ENCODE results near the gene FRMD4A.

Gene FRMD4A

GRCh38 chr10:13820119-13820963, 510.4 kb downstream of the FRMD4A start:
- no peak for DNase-seq (ENCODE audit: low read depth in 2 of 2)

GRCh38 chr10:13816195-13816925, 514.4 kb downstream of the FRMD4A start:
- no peak for DNase-seq (ENCODE audit: low read depth in 2 of 2)

DNA sequence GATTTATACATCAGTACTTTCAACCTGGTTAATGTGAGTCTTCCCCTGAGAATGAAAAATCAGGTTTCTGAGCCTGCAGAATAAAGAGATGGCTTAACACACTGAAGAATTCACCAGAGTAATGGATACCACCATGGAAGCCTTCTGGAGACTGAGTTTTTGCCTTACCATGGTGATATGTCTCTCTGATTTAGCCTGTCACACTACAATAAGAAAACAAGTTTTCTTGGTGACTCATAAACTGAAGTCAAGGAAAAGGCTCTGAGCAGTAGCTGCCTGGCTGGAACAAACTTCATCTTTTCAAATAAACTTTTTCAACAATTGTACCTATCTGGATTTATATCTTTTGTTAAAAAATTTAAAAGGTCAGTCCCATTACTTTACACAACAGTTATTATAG, 515.0 kb downstream of the FRMD4A start:
- DNase-seq (ENCODE audit: low read depth in 2 of 2): no peak

DNA sequence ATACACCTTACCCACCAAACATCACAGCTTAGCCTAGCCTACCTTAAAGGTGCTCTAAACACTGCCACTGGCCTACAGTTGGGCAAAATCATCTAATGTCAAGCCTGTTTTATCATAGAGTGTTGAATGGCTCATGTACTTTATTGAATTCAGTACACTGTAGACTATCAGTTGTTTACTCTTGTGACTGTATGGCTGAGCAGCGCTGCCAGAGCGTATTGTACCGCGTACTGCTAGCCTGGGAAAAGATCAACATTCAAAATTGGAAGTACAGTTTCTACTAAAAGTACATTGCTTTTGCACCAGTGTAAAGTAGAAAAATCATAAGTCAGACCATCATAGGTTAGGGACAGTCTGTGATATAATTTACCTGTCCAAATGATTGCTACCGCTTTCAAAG, 517.2 kb downstream of the FRMD4A start:
- no peak for DNase-seq (ENCODE audit: low read depth in 2 of 2)

GRCh38 chr10:13812804-13813203, 517.9 kb downstream of the FRMD4A start:
- no peak for DNase-seq (ENCODE audit: low read depth in 2 of 2)

- DNase-seq (ENCODE audit: low read depth in 2 of 2): no peak
Measured at GRCh38 chr10:13810568-13810967, 520.2 kb downstream of the FRMD4A start.

DNA sequence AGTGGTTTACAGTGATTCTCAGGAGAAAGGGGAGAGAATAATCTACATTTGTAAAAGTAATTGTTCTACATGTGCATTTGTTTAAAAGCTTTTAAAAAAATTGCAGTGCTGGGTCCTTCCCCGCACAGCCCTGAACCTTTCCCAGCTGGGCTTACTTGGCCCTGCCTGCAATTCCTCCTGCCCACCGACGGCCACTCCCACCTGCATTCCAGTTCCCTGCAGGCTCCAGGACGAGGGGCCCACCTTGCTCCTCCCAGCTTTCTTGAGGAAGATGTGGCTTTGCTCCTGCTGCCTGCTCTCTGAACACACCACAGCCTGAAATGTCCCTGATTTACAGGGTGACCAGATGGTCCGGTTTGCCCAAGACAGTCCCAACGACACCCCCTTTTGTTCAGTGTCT, 521.3 kb downstream of the FRMD4A start:
- no peak for DNase-seq (ENCODE audit: low read depth in 2 of 2)

GRCh38 chr10:13808556-13809391, 522.0 kb downstream of the FRMD4A start:
- DNase-seq (ENCODE audit: low read depth in 2 of 2): no peak

- DNase-seq (ENCODE audit: low read depth in 2 of 2): no peak
Measured at GRCh38 chr10:13806419-13806818, 524.3 kb downstream of the FRMD4A start.

DNA sequence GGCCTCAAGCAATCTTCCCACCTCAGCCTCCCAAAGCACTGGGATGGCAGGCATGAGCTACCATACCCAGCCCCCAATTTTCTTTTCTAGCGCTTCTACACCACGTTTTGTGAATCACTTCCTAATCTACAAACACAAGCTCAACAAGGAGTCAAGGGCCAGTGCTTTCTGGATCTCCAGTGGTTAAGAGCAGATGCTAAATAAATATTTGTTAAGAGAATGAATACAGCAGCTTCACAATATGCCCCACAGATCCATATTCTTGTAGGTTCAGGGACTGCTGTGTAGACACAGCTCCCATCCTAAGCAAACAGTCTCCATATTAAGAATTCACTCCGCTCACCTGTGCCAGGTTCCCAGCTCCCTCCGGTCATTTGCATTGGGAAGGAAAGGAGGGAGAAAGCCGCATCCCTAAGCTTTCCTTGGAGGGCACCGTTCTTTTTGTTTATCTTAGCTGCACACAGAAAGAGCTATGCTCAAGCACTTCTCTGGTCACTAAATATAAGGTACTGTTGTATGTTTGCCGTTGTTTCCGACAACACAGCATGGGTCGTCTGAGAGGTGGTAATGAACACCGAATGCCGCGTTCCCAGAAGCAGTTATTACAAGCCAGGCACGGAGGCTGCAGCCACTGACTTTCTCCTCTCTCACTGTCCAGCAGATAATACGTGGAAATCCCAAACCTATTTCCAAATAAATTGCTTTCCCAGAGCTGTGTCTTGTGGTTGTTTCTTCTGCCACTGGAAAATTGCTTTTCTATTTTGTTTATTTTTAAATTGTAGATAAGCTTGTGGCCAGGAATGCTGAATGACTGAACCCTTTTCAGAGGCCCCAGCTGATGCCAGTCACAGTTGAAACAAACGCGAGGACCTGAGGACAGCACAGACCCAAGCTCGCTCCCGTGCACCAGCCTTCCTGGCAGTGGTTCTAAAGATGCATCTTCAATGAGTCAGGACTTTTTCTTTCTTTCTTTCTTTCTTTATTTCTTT, 526.9 kb downstream of the FRMD4A start:
- DNase-seq (ENCODE audit: low read depth in 2 of 2): no peak

DNA sequence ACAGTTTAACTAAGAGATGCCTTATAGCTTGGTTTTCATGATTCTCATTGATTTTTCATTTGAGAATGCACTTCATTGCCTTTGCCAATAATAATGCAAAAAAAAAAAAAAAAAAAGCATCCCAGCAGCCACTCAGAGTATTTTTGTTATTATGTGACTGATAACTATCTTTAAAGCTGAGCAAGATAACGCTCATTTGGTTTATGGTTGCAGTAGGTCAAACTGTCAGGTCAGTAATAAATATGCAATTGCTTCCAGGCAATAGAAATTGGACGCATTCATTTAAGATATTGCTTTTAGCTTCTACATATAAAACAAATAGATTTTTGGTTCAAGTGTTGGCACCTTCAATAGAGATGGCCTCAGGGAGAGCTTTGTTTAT, 528.8 kb downstream of the FRMD4A start:
- DNase-seq (ENCODE audit: low read depth in 2 of 2): no peak

DNA sequence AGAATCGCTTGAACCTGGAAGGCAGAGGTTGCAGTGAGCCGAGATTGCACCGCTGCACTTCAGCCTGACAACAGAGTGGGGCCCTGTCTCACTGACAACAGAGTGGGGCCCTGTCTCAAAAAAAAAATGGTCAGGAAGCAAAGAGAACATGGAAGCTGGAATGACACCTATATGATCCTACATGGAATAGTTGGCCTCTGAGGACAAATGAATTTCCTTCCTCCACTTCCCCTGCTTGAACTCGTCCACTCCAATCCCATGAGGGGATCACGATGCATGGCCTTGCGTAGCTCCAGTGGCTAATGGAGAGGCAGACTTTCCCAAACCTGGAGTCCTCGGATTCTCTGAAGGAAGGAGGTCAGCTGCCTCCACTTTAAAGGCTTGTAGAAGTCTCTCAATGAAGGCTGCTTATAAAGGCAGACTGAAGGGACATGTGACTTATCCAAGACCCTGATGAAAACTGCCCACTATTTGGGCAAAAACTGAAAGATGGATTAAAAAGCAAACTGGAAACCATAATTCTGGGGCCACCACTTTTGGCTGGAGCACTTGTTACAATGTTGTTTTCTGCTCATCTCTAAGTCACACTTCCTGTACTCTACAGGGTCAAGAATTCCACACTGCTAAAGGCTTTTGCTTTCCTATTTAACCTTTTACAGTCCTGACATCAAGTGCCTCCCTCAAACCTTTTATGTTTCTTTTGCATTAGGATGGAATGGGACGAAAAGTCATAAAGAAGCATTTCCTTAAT, 529.4 kb downstream of the FRMD4A start:
- DNase-seq (ENCODE audit: low read depth in 2 of 2): no peak

GRCh38 chr10:13797164-13797563, 533.6 kb downstream of the FRMD4A start:
- DNase-seq (ENCODE audit: low read depth in 2 of 2): no peak

DNA sequence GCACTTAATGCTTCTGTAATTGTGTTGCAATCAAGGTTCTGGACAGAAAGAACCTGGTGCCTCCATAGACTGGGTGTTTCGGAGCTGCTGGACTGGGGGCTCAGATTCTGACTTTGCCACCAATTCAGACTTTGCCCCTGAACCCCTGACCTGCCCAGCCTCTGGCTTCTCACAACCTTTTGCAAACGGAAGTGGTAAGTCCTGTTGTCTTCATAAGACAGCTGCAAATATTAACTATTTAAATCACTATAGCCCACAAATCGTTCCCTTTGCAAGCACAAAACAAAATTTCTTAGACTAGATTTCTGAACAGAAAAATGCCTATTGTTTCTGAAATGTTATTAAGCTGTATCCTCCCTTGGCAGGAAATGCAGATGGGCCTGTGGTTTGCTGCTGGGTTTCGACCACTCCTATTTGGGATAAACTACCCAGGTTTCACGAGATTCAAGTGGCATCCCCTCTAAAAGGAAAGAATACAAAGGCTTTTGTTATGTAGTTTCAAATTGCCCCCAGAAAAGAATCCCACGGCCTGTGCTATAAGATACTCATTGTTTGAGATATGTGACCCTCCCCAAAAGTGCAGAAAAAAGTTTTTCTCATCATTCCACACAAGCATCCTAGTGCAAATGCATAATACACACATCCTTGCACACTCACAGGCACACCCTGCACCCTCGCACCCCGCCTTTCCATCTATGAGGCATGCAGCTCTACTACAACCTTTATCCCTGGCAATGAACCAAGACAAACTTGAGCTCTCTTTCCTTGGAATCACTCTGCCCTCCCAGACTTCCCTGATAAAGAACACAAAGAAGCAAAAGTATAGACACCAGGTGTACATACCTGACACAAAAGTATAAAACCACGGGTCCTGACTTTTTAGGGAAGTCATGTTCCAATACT, 534.8 kb downstream of the FRMD4A start:
- DNase-seq (ENCODE audit: low read depth in 2 of 2): no peak

GRCh38 chr10:13794992-13795612, 535.6 kb downstream of the FRMD4A start:
- no peak for DNase-seq (ENCODE audit: low read depth in 2 of 2)

DNA sequence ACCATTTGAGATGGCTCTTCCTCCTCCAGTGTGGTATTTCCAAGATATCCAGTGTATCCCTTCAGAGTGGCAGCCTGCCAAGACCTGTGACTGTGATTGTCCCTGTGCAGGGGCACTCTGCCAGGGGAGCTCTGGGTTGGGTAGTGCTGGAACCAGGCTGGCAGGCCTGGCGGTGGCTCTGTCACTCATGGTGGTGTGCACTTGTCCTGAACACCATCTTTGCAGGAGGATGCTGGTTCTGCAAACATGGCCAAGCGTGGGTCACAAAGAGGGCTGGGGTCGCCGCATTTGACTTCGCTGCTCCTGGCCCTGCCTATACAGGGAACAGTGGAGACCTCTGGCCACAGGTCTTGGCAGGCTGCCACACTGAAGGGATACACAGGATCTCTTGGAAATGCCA, 538.7 kb downstream of the FRMD4A start:
- no peak for DNase-seq (ENCODE audit: low read depth in 2 of 2)

- DNase-seq (ENCODE audit: low read depth in 2 of 2): no peak
Measured at GRCh38 chr10:13791483-13791882, 539.2 kb downstream of the FRMD4A start.

DNA sequence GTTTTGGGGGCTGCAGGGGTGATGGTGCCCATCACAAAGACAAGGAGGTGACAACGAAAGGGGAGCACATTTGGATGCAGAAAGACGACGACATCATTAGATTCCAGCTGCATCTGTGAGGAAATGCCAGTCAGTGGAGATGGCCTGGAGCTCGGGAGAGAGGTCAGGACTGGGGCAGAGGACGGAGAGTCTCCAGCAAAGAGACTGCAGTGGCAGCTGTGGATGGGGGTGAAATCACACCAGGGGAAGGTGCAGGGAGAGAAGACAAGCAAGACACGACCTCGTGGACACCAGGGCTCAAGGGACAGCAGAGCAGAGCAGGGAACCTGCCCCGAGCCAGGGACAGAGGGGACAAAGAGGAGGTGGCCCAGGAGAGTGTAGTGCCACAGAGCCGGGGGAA, 540.5 kb downstream of the FRMD4A start:
- DNase-seq (ENCODE audit: low read depth in 2 of 2): no peak

DNA sequence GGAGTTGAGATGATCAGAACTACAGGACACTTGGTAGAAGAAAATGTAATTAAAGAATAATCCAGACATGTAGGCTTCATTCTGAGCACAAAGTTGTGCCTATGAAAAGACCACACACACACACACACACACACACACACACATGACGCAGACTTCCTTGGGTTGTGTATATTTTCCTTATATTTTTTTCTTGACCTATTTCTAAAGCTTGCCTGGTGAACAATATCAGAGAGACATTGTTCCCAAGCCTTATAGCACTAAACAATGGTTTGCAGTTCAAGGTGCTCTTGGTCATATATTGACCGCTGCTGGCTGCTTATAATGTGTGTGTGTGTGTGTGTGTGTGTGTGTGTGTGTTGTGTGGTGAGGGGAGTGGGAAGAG, 541.3 kb downstream of the FRMD4A start:
- no peak for DNase-seq (ENCODE audit: low read depth in 2 of 2)

Measured in stimulated activated CD4-positive, alpha-beta T cell treated with anti-CD3 and anti-CD28 coated beads, Interleukin-15, amount 100 ng/mL, for 48 hours (primary cell).